OCI-LY7 (cell line): Measurements from ENCODE around the gene SI. TPM values are rescaled to one million over a fixed set of nuclear protein-coding genes. Genes with fewer than 3 reads are reported as not detected.

Source experiments
- BruUV-seq: library from RNA; stranded (reverse); fragments of 400-500 nt; replicated peaks from 2 replicates; lab custom pipeline; 2021; lab: Mats Ljungman, UMichigan
- CTCF ChIA-PET: fragments of 300-600 bp; sonication (Branson Sonifier 250); formaldehyde crosslinking; loops from one replicate; lab custom pipeline; 2022; ENCODE audit warnings: antibody characterized with exemption; ENCODE audit not compliant: unreplicated experiment; lab: Charles Lee
- POLR2A ChIA-PET: fragments of 300-600 bp; sonication (Branson Sonifier 250); formaldehyde crosslinking; loops from one replicate; lab custom pipeline; 2022; ENCODE audit warnings: antibody characterized with exemption; lab: Charles Lee
- DNase-seq: peaks from one replicate; pipeline ENCODE4 v3.0.0-alpha.2; 2015; ENCODE audit warnings: low spot score
- H2AFZ ChIP-seq: fragments of 200-600 bp; sonication (generic), shearing (Covaris generic); 2 replicates; pipeline ENCODE4 v1.6.1; 2014; ENCODE audit warnings: mild to moderate bottlenecking, antibody characterized with exemption, low read length, moderate library complexity
- H3K27ac ChIP-seq: fragments of 200-600 bp; sonication (generic); 2 replicates; pipeline ENCODE4 v1.5.1; 2014; ENCODE audit warnings: mixed run types, low read depth, mild to moderate bottlenecking, moderate library complexity, low read length, inconsistent platforms; ENCODE audit not compliant: poor library complexity, severe bottlenecking
- H3K36me3 ChIP-seq: fragments of 200-600 bp; sonication (generic); 2 replicates; pipeline ENCODE4 v1.6.1; 2014; ENCODE audit warnings: mild to moderate bottlenecking, antibody characterized with exemption, low read length, moderate library complexity, mixed read lengths; ENCODE audit not compliant: insufficient read depth
- H3K4me1 ChIP-seq: fragments of 200-600 bp; sonication (generic); 2 replicates; pipeline ENCODE4 v1.5.1; 2014; ENCODE audit warnings: mild to moderate bottlenecking, low read length; ENCODE audit not compliant: insufficient read depth, poor library complexity, severe bottlenecking
- H3K4me2 ChIP-seq: fragments of 200-600 bp; sonication (generic); 2 replicates; pipeline ENCODE4 v1.6.1; 2014; ENCODE audit warnings: mild to moderate bottlenecking, low read length
- H3K4me3 ChIP-seq: fragments of 200-600 bp; sonication (generic); 2 replicates; pipeline ENCODE4 v1.5.1; 2014; ENCODE audit warnings: mild to moderate bottlenecking, low read depth, low read length; ENCODE audit not compliant: poor library complexity, severe bottlenecking
- H3K79me2 ChIP-seq: fragments of 200-600 bp; sonication (generic); 2 replicates; pipeline ENCODE4 v1.6.1; 2016; ENCODE audit warnings: low read depth, mild to moderate bottlenecking, low read length, moderate library complexity, mixed read lengths; ENCODE audit not compliant: insufficient read depth
- H3K9me2 ChIP-seq: fragments of 200-600 bp; sonication (generic); 2 replicates; pipeline ENCODE4 v1.6.1; 2016; ENCODE audit warnings: mild to moderate bottlenecking, low read length, mixed read lengths; ENCODE audit not compliant: insufficient read depth
- H3K9me3 ChIP-seq: fragments of 200-600 bp; sonication (generic); 2 replicates; pipeline ENCODE4 v1.6.1; 2014; ENCODE audit warnings: mild to moderate bottlenecking, mixed run types, low read length, mixed read lengths
- H4K20me1 ChIP-seq: fragments of 200-600 bp; sonication (generic); 2 replicates; pipeline ENCODE4 v1.6.1; 2014; ENCODE audit warnings: mild to moderate bottlenecking, antibody characterized with exemption, low read length, moderate library complexity, mixed read lengths; ENCODE audit not compliant: insufficient read depth
- EZH2phosphoT487 ChIP-seq: fragments of 200-600 bp; sonication (generic); IDR thresholded peaks from 2 replicates; pipeline ENCODE4 v1.6.1; 2018; ENCODE audit warnings: low read depth, borderline replicate concordance, mild to moderate bottlenecking, mixed run types, antibody characterized with exemption, low read length, moderate library complexity, mixed read lengths
- intact Hi-C: fragments of 100-400 bp; cut with micrococcal nuclease; formaldehyde crosslinking; loops from one replicate; pipeline ENCODE4 v1.10.0; 2022; ENCODE audit not compliant: unreplicated experiment
- small RNA-seq: library from RNA; depleted of rRNA; stranded (forward); fragments of <200 nt; gene quantifications from one replicate; pipeline ENCODE3, GENCODE V24; 2014
- total RNA-seq, 2 experiments: library from RNA; depleted of rRNA in 1 of 2; stranded (reverse); fragments of >200 nt in 1 of 2; shearing (Covaris generic) in 1 of 2; gene quantifications; 2 replicates each; pipeline ENCODE4 v1.2.3, GENCODE V29; 2014 to 2022
- TF ChIP-seq, protein P1 (sequence below): fragments of 200-600 bp; sonication (generic); conservative IDR thresholded peaks from 2 replicates; pipeline ENCODE4 v1.5.1; 2014; ENCODE audit warnings: mild to moderate bottlenecking, antibody characterized with exemption, low read length, moderate library complexity, mixed read lengths

Gene SI
- total RNA-seq, 2 experiments from 2014 or later, result not detected

DNA sequence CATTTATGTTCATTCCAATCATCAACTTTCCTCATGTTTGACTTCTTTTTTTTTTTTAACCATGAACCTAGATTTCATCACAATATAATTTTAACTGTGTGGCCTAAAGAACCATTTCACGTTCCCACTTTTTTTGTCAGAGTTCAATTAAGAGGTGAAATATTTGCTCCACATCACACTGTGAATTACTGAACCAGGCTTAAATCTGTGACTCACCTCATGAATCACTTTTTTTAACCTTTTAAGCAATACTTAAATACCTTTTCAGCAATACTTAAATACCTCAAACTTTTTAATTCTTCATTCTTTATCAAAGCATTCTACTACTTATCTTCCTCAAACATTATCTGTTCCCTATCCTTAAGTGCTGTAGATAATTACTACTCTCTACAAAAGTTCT, 137.6 kb downstream of the SI start:
- no TSS peak for BruUV-seq
- no peak overlapping the region for H3K4me2 ChIP-seq
- H3K4me3 ChIP-seq, result no peak overlapping the region
- no peaks in the 10 kb centered on the region for H3K36me3 ChIP-seq
- TF ChIP-seq, protein P1, sequence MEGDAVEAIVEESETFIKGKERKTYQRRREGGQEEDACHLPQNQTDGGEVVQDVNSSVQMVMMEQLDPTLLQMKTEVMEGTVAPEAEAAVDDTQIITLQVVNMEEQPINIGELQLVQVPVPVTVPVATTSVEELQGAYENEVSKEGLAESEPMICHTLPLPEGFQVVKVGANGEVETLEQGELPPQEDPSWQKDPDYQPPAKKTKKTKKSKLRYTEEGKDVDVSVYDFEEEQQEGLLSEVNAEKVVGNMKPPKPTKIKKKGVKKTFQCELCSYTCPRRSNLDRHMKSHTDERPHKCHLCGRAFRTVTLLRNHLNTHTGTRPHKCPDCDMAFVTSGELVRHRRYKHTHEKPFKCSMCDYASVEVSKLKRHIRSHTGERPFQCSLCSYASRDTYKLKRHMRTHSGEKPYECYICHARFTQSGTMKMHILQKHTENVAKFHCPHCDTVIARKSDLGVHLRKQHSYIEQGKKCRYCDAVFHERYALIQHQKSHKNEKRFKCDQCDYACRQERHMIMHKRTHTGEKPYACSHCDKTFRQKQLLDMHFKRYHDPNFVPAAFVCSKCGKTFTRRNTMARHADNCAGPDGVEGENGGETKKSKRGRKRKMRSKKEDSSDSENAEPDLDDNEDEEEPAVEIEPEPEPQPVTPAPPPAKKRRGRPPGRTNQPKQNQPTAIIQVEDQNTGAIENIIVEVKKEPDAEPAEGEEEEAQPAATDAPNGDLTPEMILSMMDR, result no peak
- no peak for TF ChIP-seq EZH2phosphoT487
- CTCF ChIA-PET, result no interaction called here
- no peaks in the 10 kb centered on the region for H4K20me1 ChIP-seq
- no peaks in the 10 kb centered on the region for H3K9me2 ChIP-seq
- no peak for DNase-seq
- H3K9me3 ChIP-seq, result no peaks in the 10 kb centered on the region
- POLR2A ChIA-PET, result interaction anchor here (0.6 to 0.9 kb wide), 3 partner anchors 8 to 30 kb away, joined by 3 to 4 read pairs (median 3); no protein-coding TSS in a partner anchor
- H3K4me1 ChIP-seq, result no peaks in the 10 kb centered on the region
- no peak overlapping the region for H2AFZ ChIP-seq
- no peak overlapping the region for H3K27ac ChIP-seq
- intact Hi-C loops, result no loop called here
- no peaks in the 10 kb centered on the region for H3K79me2 ChIP-seq

DNA sequence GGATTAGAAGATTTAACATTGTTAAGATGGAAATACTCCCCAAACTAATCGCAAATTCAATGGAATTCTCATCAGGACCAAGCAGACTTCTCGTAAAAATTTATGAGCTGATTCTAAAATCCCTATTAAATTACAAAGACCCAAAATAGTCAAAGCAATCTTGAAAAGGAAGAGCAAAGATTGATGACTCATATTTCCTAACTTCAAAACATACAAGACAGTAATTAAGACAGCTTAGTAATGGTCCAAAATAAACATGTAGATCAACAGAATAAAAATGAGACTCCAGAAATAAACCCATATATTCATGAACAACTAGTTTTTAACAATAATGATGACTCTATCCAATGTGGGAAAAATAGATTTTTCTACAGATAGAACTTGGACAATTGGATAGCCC, 148.7 kb downstream of the SI start:
- no TSS peak for BruUV-seq
- CTCF ChIA-PET, result no interaction called here
- H3K9me2 ChIP-seq, result no peaks in the 10 kb centered on the region; the same call in 1 of the 2 replicates
- no peak overlapping the region for H3K4me3 ChIP-seq
- no peak for DNase-seq
- no peak overlapping the region for H2AFZ ChIP-seq
- TF ChIP-seq, protein P1, result no peak
- TF ChIP-seq EZH2phosphoT487, result no peak
- POLR2A ChIA-PET, result interaction anchor here (0.8 kb wide), 1 partner anchor 17 kb away, joined by 3 read pairs; no protein-coding TSS in a partner anchor
- H3K4me1 ChIP-seq, result no peaks in the 10 kb centered on the region
- intact Hi-C loops, result no loop called here
- no peaks in the 10 kb centered on the region for H3K36me3 ChIP-seq
- no peaks in the 10 kb centered on the region for H4K20me1 ChIP-seq
- H3K79me2 ChIP-seq, result no peaks in the 10 kb centered on the region
- no peaks in the 10 kb centered on the region for H3K9me3 ChIP-seq
- H3K27ac ChIP-seq, result no peak overlapping the region
- no peak overlapping the region for H3K4me2 ChIP-seq

Small RNA genes lying within 50 kb of the gene (small RNA-seq; reads per million reads assigned to genes)
- not detected for gene RF00019

Other genes starting within 250 kb of the SI start
- not detected in 2 replicates for gene SLITRK3, start 117.9 kb upstream of the SI start, total RNA-seq (2014; rRNA removed; shearing (Covaris generic))
- gene SLITRK3, start 117.9 kb upstream of the SI start, total RNA-seq (2022), result not detected in 2 replicates